CD4-positive, alpha-beta T cell treated with Interleukin-6 for 4 hours (primary cell): ENCODE measurements around the gene SPOUT1.

Source experiments
- DNase-seq: peaks from one replicate; pipeline ENCODE4 v3.0.0-alpha.2; 2020; ENCODE audit warnings: mixed read lengths

SPOUT1 gene

GRCh38 chr9:128771094-128771721 is 58.4 kb downstream of the SPOUT1 start:
- DNase-seq, result peak; percentile 9

- DNase-seq, result no peak
These were observed 59.1 kb downstream of the SPOUT1 start for GRCh38 chr9:128770286-128771030.
